ENCODE measurements around the gene NPM1. TPM values are rescaled to one million over a fixed set of nuclear protein-coding genes. Genes with fewer than 3 reads are reported as not detected.

Gene NPM1
- total RNA-seq, 6 donors from 2014 or later: 289 to 646 (median 517) TPM

DNA sequence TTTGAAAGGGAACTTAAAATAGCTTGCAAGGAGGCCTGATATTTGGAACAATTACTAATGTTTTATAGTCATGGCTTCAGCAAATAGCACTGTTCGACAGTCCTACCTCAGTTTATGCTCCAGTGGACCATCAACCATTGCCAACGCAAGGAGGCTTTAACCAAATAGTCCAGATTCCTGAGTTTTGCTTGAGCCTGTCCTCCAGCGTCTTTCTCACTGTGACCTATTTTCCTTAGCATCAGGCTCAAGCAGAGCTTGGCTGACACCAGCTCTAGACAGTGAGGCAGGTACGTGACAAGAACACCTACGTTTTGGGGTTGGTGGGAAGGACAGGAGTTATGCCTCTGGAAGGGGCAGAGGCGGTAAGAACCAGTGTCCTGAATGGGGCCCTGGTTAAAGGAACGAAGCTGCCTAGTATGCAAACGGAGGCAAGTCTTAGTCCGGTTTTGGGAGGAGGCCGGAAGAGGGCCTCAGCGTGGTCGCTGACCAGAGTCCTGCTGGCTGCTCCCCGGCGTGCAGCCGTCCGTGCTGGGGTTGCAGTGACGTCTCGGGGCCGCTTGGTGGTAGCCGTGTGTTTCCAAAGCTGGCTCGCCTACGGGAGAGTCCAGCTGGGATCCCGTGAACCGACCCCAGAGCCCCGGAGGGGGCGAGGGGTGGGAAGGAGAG, 30.8 kb downstream of the NPM1 start:
- 13 to 44% methylated on average over 8 to 26 of the region's 26 CpGs for WGBS, 2 donors
- H3K36me3 ChIP-seq: peaks cover 0 to 3% (median under 1%) of the 10 kb centered on the region in 4 donors
- H3K9me3 ChIP-seq: no peaks in the 10 kb centered on the region
- peaks cover 0 to 14% (median 0%) of the 10 kb centered on the region in 4 donors for H3K27me3 ChIP-seq
- DNase-seq (peak; percentile 76 to 92), ATAC-seq (ENCODE audit: low FRiP score in 2 of 2) (peak; percentile 90)
- H3K4me1 ChIP-seq: peaks cover 28 to 33% (median 29%) of the 10 kb centered on the region in 4 donors
- TF ChIP-seq, protein P1, sequence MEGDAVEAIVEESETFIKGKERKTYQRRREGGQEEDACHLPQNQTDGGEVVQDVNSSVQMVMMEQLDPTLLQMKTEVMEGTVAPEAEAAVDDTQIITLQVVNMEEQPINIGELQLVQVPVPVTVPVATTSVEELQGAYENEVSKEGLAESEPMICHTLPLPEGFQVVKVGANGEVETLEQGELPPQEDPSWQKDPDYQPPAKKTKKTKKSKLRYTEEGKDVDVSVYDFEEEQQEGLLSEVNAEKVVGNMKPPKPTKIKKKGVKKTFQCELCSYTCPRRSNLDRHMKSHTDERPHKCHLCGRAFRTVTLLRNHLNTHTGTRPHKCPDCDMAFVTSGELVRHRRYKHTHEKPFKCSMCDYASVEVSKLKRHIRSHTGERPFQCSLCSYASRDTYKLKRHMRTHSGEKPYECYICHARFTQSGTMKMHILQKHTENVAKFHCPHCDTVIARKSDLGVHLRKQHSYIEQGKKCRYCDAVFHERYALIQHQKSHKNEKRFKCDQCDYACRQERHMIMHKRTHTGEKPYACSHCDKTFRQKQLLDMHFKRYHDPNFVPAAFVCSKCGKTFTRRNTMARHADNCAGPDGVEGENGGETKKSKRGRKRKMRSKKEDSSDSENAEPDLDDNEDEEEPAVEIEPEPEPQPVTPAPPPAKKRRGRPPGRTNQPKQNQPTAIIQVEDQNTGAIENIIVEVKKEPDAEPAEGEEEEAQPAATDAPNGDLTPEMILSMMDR (IDR thresholded peaks at IDR 0.05): peak; percentile 92 to 97 (median 94)
- TF ChIP-seq POLR2AphosphoS5 (IDR thresholded peaks at IDR 0.05) (no peak), POLR2A (IDR thresholded peaks at IDR 0.05) (no peak), EP300 (IDR thresholded peaks at IDR 0.05) (no peak)
- no peak overlapping the region for H3K27ac ChIP-seq
- peak overlapping the region in 3 of 4 donors; percentile 46 to 52 (median 52) for H3K4me3 ChIP-seq

DNA sequence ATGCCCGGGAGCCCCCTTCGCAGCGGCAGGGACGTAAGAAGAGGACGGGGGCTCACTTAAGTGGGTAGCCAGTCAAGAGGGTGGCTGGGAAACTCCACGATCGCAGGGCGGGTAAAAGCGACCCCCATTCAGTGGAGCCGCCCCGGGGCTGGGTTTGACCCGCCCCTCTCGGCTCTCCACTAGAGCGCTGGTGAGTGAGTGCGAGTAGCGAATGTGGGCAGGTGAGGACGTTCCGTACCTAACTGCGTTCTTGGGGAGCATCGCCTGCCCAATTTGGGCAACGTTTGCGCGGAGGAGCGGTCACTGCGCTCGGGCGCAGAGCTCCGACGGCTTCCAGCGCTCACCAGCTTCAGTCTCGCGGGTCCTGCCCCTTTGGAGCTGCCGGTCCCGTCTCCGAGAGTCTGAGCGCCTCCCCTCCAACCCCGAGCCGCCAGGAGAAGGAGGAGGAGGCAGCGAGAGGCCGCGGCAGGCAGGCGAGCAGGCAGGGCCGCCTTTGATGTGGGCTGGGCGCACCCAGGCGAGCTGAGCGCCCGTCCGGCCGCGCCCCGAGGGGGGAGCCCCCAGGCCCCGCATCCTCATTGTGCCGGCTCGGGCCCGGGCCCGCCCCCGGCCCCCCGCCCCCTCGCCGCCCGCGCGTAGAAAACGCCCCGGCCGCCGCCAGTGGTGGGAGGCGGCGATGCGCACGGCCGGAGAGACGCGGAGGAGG, 31.5 kb downstream of the NPM1 start, which contains the start of gene FGF18:
Gene FGF18 (plus strand): TSS at position 666 of the 706 bp plus-strand sequence. CDS start 553 bp downstream, outside the sequence.
- H3K27me3 ChIP-seq: peaks cover 0 to 14% (median 0%) of the 10 kb centered on the region in 4 donors
- ATAC-seq (ENCODE audit: low FRiP score in 2 of 2): peak; percentile 52 to 83
- no peaks in the 10 kb centered on the region for H3K36me3 ChIP-seq
- peak within 1 kb of the TSS in 3 of 4 donors; percentile 46 to 52 (median 52) for H3K4me3 ChIP-seq
- H3K4me1 ChIP-seq: peaks cover 28 to 33% (median 29%) of the 10 kb centered on the region in 4 donors
- DNase-seq: no peak
- no peak within 1 kb of the TSS for H3K27ac ChIP-seq
- 2% methylated on average over 37 of the region's 74 CpGs; no CpG with 5 or more reads in 1 of the 2 donors for WGBS, 2 donors
- TF ChIP-seq POLR2AphosphoS5 (IDR thresholded peaks at IDR 0.05) (no peak), EP300 (IDR thresholded peaks at IDR 0.05) (no peak), POLR2A (IDR thresholded peaks at IDR 0.05) (peak in 1 of 4 donors; percentile 16)
- TF ChIP-seq, protein P1 (IDR thresholded peaks at IDR 0.05): peak in 1 of 6 experiments; percentile 17
- H3K9me3 ChIP-seq: no peaks in the 10 kb centered on the region

DNA sequence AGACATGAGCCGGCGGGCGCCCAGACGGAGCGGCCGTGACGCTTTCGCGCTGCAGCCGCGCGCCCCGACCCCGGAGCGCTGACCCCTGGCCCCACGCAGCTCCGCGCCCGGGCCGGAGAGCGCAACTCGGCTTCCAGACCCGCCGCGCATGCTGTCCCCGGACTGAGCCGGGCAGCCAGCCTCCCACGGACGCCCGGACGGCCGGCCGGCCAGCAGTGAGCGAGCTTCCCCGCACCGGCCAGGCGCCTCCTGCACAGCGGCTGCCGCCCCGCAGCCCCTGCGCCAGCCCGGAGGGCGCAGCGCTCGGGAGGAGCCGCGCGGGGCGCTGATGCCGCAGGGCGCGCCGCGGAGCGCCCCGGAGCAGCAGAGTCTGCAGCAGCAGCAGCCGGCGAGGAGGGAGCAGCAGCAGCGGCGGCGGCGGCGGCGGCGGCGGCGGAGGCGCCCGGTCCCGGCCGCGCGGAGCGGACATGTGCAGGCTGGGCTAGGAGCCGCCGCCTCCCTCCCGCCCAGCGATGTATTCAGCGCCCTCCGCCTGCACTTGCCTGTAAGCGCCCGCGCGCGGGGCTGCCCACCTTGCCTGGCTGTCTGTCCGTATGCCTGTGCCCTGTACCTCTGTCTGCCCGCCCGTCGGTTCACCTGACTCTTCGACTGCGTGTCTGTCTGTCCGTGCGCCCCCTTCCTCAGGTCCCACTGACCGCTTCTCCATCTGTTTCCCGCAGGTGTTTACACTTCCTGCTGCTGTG, 32.2 kb downstream of the NPM1 start:
- H3K4me3 ChIP-seq: peak overlapping the region in 3 of 4 donors; percentile 46 to 52 (median 52)
- 0 to 1% methylated on average over 19 to 33 of the region's 95 CpGs for WGBS, 2 donors
- TF ChIP-seq POLR2A (IDR thresholded peaks at IDR 0.05): no peak
- TF ChIP-seq, protein P1 (IDR thresholded peaks at IDR 0.05): peak in 3 of 6 experiments; percentile 6 to 45 (median 12)

DNA sequence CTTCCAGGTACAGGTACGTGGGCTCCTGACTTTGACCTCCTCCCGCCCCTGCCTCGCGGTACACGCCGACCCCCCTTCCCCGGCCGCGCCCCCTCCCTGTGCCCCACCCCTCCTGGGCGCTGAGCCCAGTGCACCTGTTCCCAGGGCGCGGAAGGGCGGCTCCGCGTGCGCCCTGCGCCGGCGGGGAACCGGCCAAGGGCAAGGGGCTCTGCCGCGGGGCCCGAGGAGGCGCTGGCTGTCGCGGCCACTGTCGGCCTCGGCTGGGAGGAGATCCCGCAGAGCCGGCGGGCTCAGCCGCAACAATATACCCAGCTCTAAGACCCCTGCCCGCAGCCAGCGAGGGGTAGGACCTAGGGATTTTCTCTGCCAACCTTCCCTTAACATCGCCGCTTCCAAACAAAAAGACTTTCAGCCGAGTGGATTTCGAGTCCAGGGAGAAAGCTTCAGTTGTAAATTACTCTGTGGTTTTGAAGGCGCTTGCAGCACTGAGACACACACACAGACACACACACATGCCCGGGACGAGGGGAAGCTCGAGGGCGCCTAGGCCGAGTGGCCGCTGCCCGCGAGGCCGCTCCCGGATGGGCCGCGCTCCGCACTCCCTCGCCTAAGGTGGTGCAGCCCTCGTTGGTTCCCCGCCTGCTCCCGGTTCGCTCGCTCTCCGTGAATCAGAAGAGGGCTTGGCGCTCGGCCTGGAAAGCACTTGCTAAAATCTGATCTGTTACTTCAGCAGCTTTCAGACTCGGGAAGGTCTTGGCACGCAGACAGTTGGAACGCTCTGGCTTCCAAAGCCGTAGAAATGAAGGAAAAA, 33.0 kb downstream of the NPM1 start:
- no peak for TF ChIP-seq POLR2AphosphoS5 (IDR thresholded peaks at IDR 0.05)
- no peak for TF ChIP-seq EP300 (IDR thresholded peaks at IDR 0.05)
- TF ChIP-seq POLR2A (IDR thresholded peaks at IDR 0.05): no peak
- TF ChIP-seq, protein P1 (IDR thresholded peaks at IDR 0.05): no peak
- Histone ChIP-seq H3K27me3 (peaks cover 0 to 14% (median 0%) of the 10 kb centered on the region in 4 donors), H3K9me3 (no peaks in the 10 kb centered on the region), H3K4me1 (peaks cover 28 to 33% (median 29%) of the 10 kb centered on the region in 4 donors), H3K27ac (no peak overlapping the region), H3K4me3 (peak overlapping the region in 3 of 4 donors; percentile 46 to 52 (median 52)), H3K36me3 (no peaks in the 10 kb centered on the region)
- 7 to 12% methylated on average over 18 to 36 of the region's 65 CpGs for WGBS, 2 donors
- DNase-seq (peak; percentile 78 to 87), ATAC-seq (ENCODE audit: low FRiP score in 2 of 2) (peak; percentile 37 to 55)

More for the DNA sequence above, 32.2 kb downstream of the NPM1 start:
- ATAC-seq (ENCODE audit: low FRiP score in 2 of 2) (peak in 1 of 2 donors; percentile 34), DNase-seq (peak in 1 of 2 donors; percentile 91)
- Histone ChIP-seq H3K36me3 (no peaks in the 10 kb centered on the region), H3K27me3 (peaks cover 0 to 14% (median 0%) of the 10 kb centered on the region in 4 donors), H3K4me1 (peaks cover 28 to 33% (median 29%) of the 10 kb centered on the region in 4 donors), H3K27ac (no peak overlapping the region), H3K9me3 (no peaks in the 10 kb centered on the region)
